GM12892 (cell line): Measurements from ENCODE around the gene DKK1.
"Not testable (repeated sequence)": the region's sequence is repeated elsewhere in the genome, so short reads cannot be mapped to it uniquely, and the experiment has no call there.

Experiments
- DNase-seq: peaks from one replicate; pipeline ENCODE4 v3.0.0; 2011; ENCODE audit not compliant: insufficient read length
- FAIRE-seq: peaks from 2 replicates; lab custom pipeline; 2011; peaks lifted over from hg19 to GRCh38; lab: Jason Lieb, UNC
- POLR2A ChIP-seq: IDR thresholded peaks from 2 replicates; pipeline ENCODE4 v1.6.1; 2011; ENCODE audit warnings: low read depth, low read length, control low read depth
- POLR2AphosphoS5 ChIP-seq: IDR thresholded peaks from 2 replicates; pipeline ENCODE4 v1.6.1; 2011; ENCODE audit warnings: low read depth, low read length, control low read depth
- TAF1 ChIP-seq: IDR thresholded peaks from 2 replicates; pipeline ENCODE4 v1.6.1; 2011; ENCODE audit warnings: low read depth, mild to moderate bottlenecking, control low read depth, low read length, borderline replicate concordance

Gene DKK1

GRCh38 chr10:52346394-52347326 is 32.6 kb downstream of the DKK1 start:
- no peak for FAIRE-seq

GRCh38 chr10:52347327-52347667 is 33.2 kb downstream of the DKK1 start:
- TF ChIP-seq POLR2A (no peak), TAF1 (no peak), POLR2AphosphoS5 (no peak)
- FAIRE-seq (no peak), DNase-seq (no peak)

More at GRCh38 chr10:52346394-52347326, 32.6 kb downstream of the DKK1 start:
- DNase-seq = no peak
- no peak for TF ChIP-seq POLR2AphosphoS5

- FAIRE-seq (no peak), DNase-seq (no peak)
- TF ChIP-seq POLR2A (no peak), TAF1 (no peak), POLR2AphosphoS5 (no peak)
These were observed 34.0 kb downstream of the DKK1 start for GRCh38 chr10:52348037-52348564.

GRCh38 chr10:52351914-52352330 is 37.8 kb downstream of the DKK1 start:
- TF ChIP-seq TAF1 = no peak
- TF ChIP-seq POLR2AphosphoS5 = no peak
- FAIRE-seq (no peak), DNase-seq (no peak)

GRCh38 chr10:52353205-52353604 is 39.1 kb downstream of the DKK1 start:
- no peak for FAIRE-seq
- DNase-seq = no peak
- TF ChIP-seq POLR2AphosphoS5 = no peak
- TF ChIP-seq POLR2A = no peak
- TF ChIP-seq TAF1 = no peak

- TF ChIP-seq POLR2AphosphoS5 = no peak
- TF ChIP-seq TAF1 = no peak
- TF ChIP-seq POLR2A = no peak
- FAIRE-seq (no peak), DNase-seq (no peak)
These were observed 39.9 kb downstream of the DKK1 start for GRCh38 chr10:52353960-52354394.

GRCh38 chr10:52357971-52358370 is 43.9 kb downstream of the DKK1 start:
- no peak for DNase-seq
- no peak for FAIRE-seq
- TF ChIP-seq POLR2AphosphoS5 (no peak), POLR2A (no peak), TAF1 (no peak)

- FAIRE-seq = no peak
These were observed 45.4 kb downstream of the DKK1 start for GRCh38 chr10:52359441-52359840.

GRCh38 chr10:52365547-52366432 is 51.7 kb downstream of the DKK1 start:
- not testable (repeated sequence) for FAIRE-seq, DNase-seq

More at GRCh38 chr10:52359441-52359840, 45.4 kb downstream of the DKK1 start:
- TF ChIP-seq TAF1 (no peak), POLR2AphosphoS5 (no peak), POLR2A (no peak)
- DNase-seq = no peak
